HG03575 (cell line): ENCODE results near the gene PRPF6.

Experiments
- ATAC-seq: cut with Tn5 transposase; IDR thresholded peaks from one replicate; pipeline ENCODE4 v1.9.1; 2021; ENCODE audit not compliant: unreplicated experiment, insufficient number of reproducible peaks, low FRiP score; ENCODE audit errors: extremely low read depth

Gene PRPF6

GRCh38 chr20:63944078-63944941 lies 36.6 kb upstream of the PRPF6 start:
- no peak for ATAC-seq

GRCh38 chr20:63945031-63945658 lies 35.8 kb upstream of the PRPF6 start:
- ATAC-seq = no peak

GRCh38 chr20:63945921-63946920 lies 34.7 kb upstream of the PRPF6 start:
- ATAC-seq = no peak

GRCh38 chr20:63946986-63947637 lies 33.8 kb upstream of the PRPF6 start:
- ATAC-seq = no peak

- no peak for ATAC-seq
These were observed 33.1 kb upstream of the PRPF6 start for GRCh38 chr20:63947638-63948456.

- no peak for ATAC-seq
These were observed 30.1 kb upstream of the PRPF6 start for GRCh38 chr20:63950701-63951397.

GRCh38 chr20:63951398-63952209 lies 29.3 kb upstream of the PRPF6 start:
- ATAC-seq = no peak

GRCh38 chr20:63952210-63952535 lies 28.8 kb upstream of the PRPF6 start:
- ATAC-seq = no peak

GRCh38 chr20:63952769-63953168 lies 28.2 kb upstream of the PRPF6 start:
- ATAC-seq = no peak

- no peak for ATAC-seq
These were observed 27.0 kb upstream of the PRPF6 start for GRCh38 chr20:63953764-63954429.

GRCh38 chr20:63955281-63955826 lies 25.6 kb upstream of the PRPF6 start:
- ATAC-seq = no peak

GRCh38 chr20:63955827-63956663 lies 24.9 kb upstream of the PRPF6 start, which contains the start of gene UCKL1:
Gene UCKL1 (minus strand): TSS chr20:63956416. CDS start chr20:63956372, 44 bp downstream.
- ATAC-seq = peak; percentile 37

GRCh38 chr20:63956664-63957003 lies 24.3 kb upstream of the PRPF6 start:
- peak; percentile 18 for ATAC-seq

GRCh38 chr20:63957004-63957689 lies 23.8 kb upstream of the PRPF6 start:
- ATAC-seq = peak; percentile 6
